H1 (cell line): ENCODE measurements around the gene PDE4D. TPM values are rescaled to one million over a fixed set of nuclear protein-coding genes. Genes with fewer than 3 reads are reported as not detected.

Source experiments
- CREB1 ChIP-seq: IDR thresholded peaks from 2 replicates; pipeline ENCODE4 v1.6.1; 2012; ENCODE audit warnings: inconsistent platforms
- FOSL1 ChIP-seq: IDR thresholded peaks from 2 replicates; pipeline ENCODE4 v1.6.1; 2011; ENCODE audit warnings: mild to moderate bottlenecking, low read depth, low read length, moderate library complexity; ENCODE audit not compliant: insufficient read depth
- JUND ChIP-seq: IDR thresholded peaks from 2 replicates; pipeline ENCODE4 v1.6.1; 2011; ENCODE audit warnings: mild to moderate bottlenecking, improper control_type of control experiment, low read length
- RBBP5 ChIP-seq: IDR thresholded peaks from 2 replicates; pipeline ENCODE4 v1.7.1; 2012; ENCODE audit warnings: low read depth, mild to moderate bottlenecking, inconsistent platforms, low read length, moderate library complexity, borderline replicate concordance
- SIX5 ChIP-seq: IDR thresholded peaks from 2 replicates; pipeline ENCODE4 v1.6.1; 2011; ENCODE audit warnings: mild to moderate bottlenecking, low read depth, low read length
- polyA plus RNA-seq, 7 experiments: library from polyadenylated mRNA; depleted of rRNA in 3 of 7; stranded (reverse) in 5 of 7; unstranded in 2 of 7; fragments of >200 nt in 5 of 7; fragments of 200-250 nt in 2 of 7; gene quantifications; 1 replicate in 5 of 7; 2 replicates in 1 of 7; 4 replicates in 1 of 7; pipeline versions ENCODE4 v1.2.1 to v1.2.3, GENCODE V29; 2011 to 2013; ENCODE audit warnings: missing spikeins in 2 of 7, mixed read lengths in 2 of 7
- total RNA-seq: library from RNA; stranded (reverse); fragmentation: NEBNext Ultra II Directional; extraction: Animal tissue kit (Norgen Biotek cat#: 25700); gene quantifications from 2 replicates; pipeline ENCODE4 v1.2.1, GENCODE V29; 2021

The PDE4D gene
- total and polyA plus RNA-seq, 2 of the 8 experiments (the other 6 are each of a cell fraction or from before 2014, with no cell fraction given), result 2.3 to 3.7 TPM

DNA sequence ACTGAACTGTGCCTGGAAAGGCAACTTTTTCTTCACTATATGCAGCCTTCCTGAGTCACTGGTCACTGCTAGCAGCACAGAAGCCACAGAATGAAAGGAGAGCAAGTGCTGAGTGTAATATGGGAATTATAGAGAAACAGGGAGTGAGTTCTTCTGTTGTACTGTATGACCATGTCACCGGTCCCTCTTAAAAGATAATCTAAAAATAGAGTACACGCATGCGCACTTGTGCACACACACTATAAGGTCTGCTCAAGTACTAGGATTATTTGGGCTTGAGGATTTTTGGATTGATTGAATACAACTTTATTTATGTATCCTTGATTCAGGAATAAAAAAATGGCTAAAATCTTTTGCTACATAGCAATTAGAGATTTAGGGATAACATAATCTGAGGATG is 571.9 kb downstream of the PDE4D start (continued):
- no peak for TF ChIP-seq CREB1
- no peak for TF ChIP-seq SIX5
- TF ChIP-seq RBBP5, result no peak
- TF ChIP-seq FOSL1, result no peak
- no peak for TF ChIP-seq JUND
